MM.1S (cell line): ENCODE results near the gene ZNRF3.

Experiments
- DNase-seq: peaks from one replicate; pipeline ENCODE4 v3.0.0-alpha.2; 2015
- H2AFZ ChIP-seq: fragments of 300-600 bp; sonication (generic); 2 replicates; pipeline ENCODE4 v1.6.0; 2016; ENCODE audit warnings: antibody characterized with exemption, low read length
- H3F3A ChIP-seq: fragments of 300-600 bp; sonication (generic); 2 replicates; pipeline ENCODE4 v1.6.1; 2016; ENCODE audit warnings: mild to moderate bottlenecking, antibody characterized with exemption, low read length, moderate library complexity, mixed read lengths; ENCODE audit not compliant: insufficient read depth
- H3K27ac ChIP-seq: fragments of 300-600 bp; sonication (generic); 2 replicates; pipeline ENCODE4 v1.5.1; 2016; ENCODE audit warnings: mild to moderate bottlenecking, low read length
- H3K27me3 ChIP-seq: fragments of 300-600 bp; sonication (generic); replicated peaks from 2 replicates; pipeline ENCODE4 v1.6.0; 2016; ENCODE audit warnings: low read length; ENCODE audit not compliant: insufficient read depth
- H3K36me3 ChIP-seq: fragments of 300-600 bp; sonication (generic); replicated peaks from 2 replicates; pipeline ENCODE4 v1.6.1; 2016; ENCODE audit warnings: mild to moderate bottlenecking, low read length, mixed read lengths; ENCODE audit not compliant: insufficient read depth
- H3K4me1 ChIP-seq: fragments of 300-600 bp; sonication (generic); 2 replicates; pipeline ENCODE4 v1.6.1; 2016; ENCODE audit warnings: low read length, mixed read lengths
- H3K4me2 ChIP-seq: fragments of 300-600 bp; sonication (generic); 2 replicates; pipeline ENCODE4 v1.6.0; 2016; ENCODE audit warnings: low read depth, low read length
- H3K4me3 ChIP-seq: fragments of 300-600 bp; sonication (generic); 2 replicates; pipeline ENCODE4 v1.5.1; 2016; ENCODE audit warnings: low read length, mixed read lengths
- H3K79me2 ChIP-seq: fragments of 300-600 bp; sonication (generic); 2 replicates; pipeline ENCODE4 v1.6.1; 2016; ENCODE audit warnings: mixed run types, low read length, mixed read lengths
- H3K9ac ChIP-seq: fragments of 300-600 bp; sonication (generic); 2 replicates; pipeline ENCODE4 v1.6.1; 2016; ENCODE audit warnings: low read length, mixed read lengths
- H3K9me2 ChIP-seq: fragments of 300-600 bp; sonication (generic); replicated peaks from 2 replicates; pipeline ENCODE4 v1.6.1; 2016; ENCODE audit warnings: mild to moderate bottlenecking, low read length, mixed read lengths; ENCODE audit not compliant: insufficient read depth
- H3K9me3 ChIP-seq: fragments of 300-600 bp; sonication (generic); replicated peaks from 2 replicates; pipeline ENCODE4 v1.6.1; 2016; ENCODE audit warnings: mild to moderate bottlenecking, low read length, mixed read lengths; ENCODE audit not compliant: insufficient read depth
- H4K20me1 ChIP-seq: fragments of 300-600 bp; sonication (generic); 2 replicates; pipeline ENCODE4 v1.6.1; 2016; ENCODE audit warnings: mild to moderate bottlenecking, low read length, moderate library complexity, mixed read lengths; ENCODE audit not compliant: insufficient read depth
- EZH2 ChIP-seq: fragments of 300-600 bp; sonication (generic); optimal IDR thresholded peaks from 2 replicates; pipeline ENCODE3; 2017; ENCODE audit warnings: low read depth, mild to moderate bottlenecking, antibody characterized with exemption, low read length, mixed read lengths
- EZH2phosphoT487 ChIP-seq: fragments of 300-600 bp; sonication (generic); IDR thresholded peaks from 2 replicates; pipeline ENCODE4 v1.6.1; 2018; ENCODE audit warnings: antibody characterized with exemption, low read length
- TF ChIP-seq, protein P1 (sequence below): fragments of 300-600 bp; sonication (generic); IDR thresholded peaks from 2 replicates; pipeline ENCODE4 v1.5.1; 2016; ENCODE audit warnings: antibody characterized with exemption, low read length, mixed read lengths

Gene ZNRF3

DNA sequence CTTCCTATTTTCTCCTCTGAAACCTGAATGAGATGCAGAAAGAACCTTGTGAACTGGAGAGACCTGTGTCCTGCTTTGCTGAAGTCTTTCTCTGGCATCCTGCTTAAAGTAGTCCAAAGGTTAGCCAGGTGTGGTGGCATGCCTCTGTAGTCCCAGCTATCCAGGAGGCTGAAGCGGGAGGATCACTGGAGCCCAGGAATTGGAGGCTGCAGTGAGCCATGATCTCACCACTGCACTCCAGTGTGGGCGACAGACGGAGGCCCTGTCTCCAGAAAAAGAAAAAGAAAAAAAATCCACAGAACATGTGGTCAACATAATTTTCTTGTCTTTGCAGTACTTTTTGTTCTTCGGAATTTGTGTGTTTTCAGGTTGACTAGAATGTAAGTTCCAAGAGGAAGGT lies 187.1 kb downstream of the ZNRF3 start:
- no peaks in the 10 kb centered on the region for H3K79me2 ChIP-seq
- DNase-seq: no peak
- no peaks in the 10 kb centered on the region for H4K20me1 ChIP-seq
- H3K36me3 ChIP-seq: no peaks in the 10 kb centered on the region
- no peaks in the 10 kb centered on the region for H3K9me2 ChIP-seq
- TF ChIP-seq, protein P1, sequence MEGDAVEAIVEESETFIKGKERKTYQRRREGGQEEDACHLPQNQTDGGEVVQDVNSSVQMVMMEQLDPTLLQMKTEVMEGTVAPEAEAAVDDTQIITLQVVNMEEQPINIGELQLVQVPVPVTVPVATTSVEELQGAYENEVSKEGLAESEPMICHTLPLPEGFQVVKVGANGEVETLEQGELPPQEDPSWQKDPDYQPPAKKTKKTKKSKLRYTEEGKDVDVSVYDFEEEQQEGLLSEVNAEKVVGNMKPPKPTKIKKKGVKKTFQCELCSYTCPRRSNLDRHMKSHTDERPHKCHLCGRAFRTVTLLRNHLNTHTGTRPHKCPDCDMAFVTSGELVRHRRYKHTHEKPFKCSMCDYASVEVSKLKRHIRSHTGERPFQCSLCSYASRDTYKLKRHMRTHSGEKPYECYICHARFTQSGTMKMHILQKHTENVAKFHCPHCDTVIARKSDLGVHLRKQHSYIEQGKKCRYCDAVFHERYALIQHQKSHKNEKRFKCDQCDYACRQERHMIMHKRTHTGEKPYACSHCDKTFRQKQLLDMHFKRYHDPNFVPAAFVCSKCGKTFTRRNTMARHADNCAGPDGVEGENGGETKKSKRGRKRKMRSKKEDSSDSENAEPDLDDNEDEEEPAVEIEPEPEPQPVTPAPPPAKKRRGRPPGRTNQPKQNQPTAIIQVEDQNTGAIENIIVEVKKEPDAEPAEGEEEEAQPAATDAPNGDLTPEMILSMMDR: no peak
- no peak for TF ChIP-seq EZH2
- TF ChIP-seq EZH2phosphoT487: no peak
- no peak overlapping the region for H3K4me2 ChIP-seq
- no peak overlapping the region for H3K4me3 ChIP-seq
- H2AFZ ChIP-seq: no peak overlapping the region
- no peak overlapping the region for H3K27ac ChIP-seq
- no peaks in the 10 kb centered on the region for H3K9me3 ChIP-seq
- peaks cover 9% of the 10 kb centered on the region for H3F3A ChIP-seq
- peaks cover 8% of the 10 kb centered on the region for H3K4me1 ChIP-seq
- no peak overlapping the region for H3K9ac ChIP-seq
- H3K27me3 ChIP-seq: no peaks in the 10 kb centered on the region

DNA sequence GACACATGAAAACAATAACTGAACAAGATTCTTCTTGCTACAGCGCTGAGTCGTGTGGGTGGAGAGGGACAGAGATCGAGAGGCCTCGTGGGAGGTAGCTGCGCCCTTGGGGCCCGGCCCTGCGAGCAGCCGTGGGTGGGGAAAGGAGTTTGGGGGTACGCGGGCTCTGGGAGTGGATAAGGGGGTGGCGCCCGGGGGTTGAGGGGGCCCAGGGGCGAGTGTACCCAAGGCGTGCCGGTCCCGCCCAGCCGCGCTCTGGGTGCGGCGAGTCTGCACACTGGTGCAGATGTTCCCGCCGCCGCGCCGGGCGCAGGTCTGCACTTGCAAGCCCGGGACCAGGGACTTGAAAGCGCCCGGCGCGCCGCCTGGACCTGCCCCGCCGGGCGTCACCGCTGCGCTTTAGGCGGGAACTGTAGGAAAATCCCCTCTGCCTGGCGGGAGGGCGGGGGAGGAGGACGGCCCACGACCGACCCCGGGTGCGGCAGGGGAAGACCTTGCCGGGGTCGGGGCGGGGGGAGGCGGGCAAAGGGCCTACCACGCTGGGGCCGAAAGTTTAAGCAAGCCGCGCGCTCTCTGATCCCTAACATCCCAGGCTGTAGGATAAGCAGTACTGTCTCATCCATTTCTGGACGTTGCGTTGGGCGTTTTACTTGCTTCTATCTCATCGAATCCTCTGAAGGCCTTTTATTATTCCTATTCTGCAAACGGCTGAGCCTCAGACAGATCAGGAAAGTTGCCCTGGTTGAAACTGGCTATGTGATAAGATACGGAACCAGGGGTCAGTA lies 188.1 kb downstream of the ZNRF3 start:
- Histone ChIP-seq H3K79me2 (no peaks in the 10 kb centered on the region), H3K9ac (peak overlapping the region; percentile 60; the same call in 1 of the 2 replicates), H3K4me1 (peaks cover 8% of the 10 kb centered on the region), H3K9me3 (no peaks in the 10 kb centered on the region), H3F3A (peaks cover 9% of the 10 kb centered on the region), H4K20me1 (no peaks in the 10 kb centered on the region), H3K27me3 (no peaks in the 10 kb centered on the region), H2AFZ (peak overlapping the region; percentile 71), H3K36me3 (no peaks in the 10 kb centered on the region), H3K27ac (peak overlapping the region; percentile 12; the same call in 1 of the 2 replicates), H3K4me3 (peak overlapping the region; percentile 60), H3K4me2 (peak overlapping the region; percentile 83), H3K9me2 (no peaks in the 10 kb centered on the region)
- peak; percentile 79 for DNase-seq
- TF ChIP-seq EZH2phosphoT487 (no peak), EZH2 (no peak)
- TF ChIP-seq, protein P1: no peak

DNA sequence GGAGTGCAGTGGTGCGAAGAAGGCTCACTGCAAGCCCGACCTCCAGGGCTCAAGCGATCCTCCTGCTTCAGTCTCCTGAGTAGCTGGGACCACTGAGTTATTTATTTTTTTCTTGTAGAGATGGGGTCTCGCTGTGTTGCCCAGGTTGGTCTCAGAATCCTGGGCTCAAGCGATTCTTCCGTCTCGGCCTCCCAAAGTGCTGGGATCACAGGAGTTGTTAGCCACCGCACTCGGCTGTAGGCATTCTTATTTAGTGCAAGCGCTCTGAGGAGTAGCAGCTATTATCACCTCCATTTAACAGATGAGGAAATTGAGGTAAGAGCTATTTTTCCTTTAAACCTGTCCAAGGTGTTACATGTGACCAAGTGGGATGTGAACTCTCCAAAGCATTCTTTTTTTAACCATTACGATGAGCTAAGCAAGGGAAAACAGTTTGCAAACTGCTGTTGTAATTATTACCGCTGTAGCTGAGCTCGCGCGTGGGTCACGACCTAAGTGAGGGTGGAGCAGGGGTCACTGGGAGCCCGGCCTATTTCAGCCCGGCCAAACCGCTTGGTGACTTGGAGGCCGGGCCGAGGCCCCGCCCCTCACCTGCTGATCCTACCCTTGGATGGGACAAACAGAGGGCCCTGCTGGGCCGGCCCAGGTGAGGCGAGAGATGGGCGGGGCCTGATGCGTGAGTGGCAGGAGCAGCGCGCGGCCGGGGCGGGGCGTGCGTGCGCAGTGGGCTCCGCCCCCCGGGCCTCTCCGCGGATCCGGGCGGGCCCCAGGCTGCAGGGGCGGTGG lies 189.0 kb downstream of the ZNRF3 start:
- H3K4me1 ChIP-seq: peaks cover 8% of the 10 kb centered on the region
- H3K79me2 ChIP-seq: no peaks in the 10 kb centered on the region

More for the DNA sequence above, 189.0 kb downstream of the ZNRF3 start:
- peaks cover 9% of the 10 kb centered on the region for H3F3A ChIP-seq
- H3K9me2 ChIP-seq: no peaks in the 10 kb centered on the region
- H3K27me3 ChIP-seq: no peaks in the 10 kb centered on the region
- DNase-seq: peak; percentile 96
- H4K20me1 ChIP-seq: no peaks in the 10 kb centered on the region
- no peaks in the 10 kb centered on the region for H3K9me3 ChIP-seq
- peak overlapping the region; percentile 83 for H3K4me2 ChIP-seq
- H2AFZ ChIP-seq: peak overlapping the region; percentile 71
- TF ChIP-seq, protein P1: no peak
- TF ChIP-seq EZH2phosphoT487: no peak
- TF ChIP-seq EZH2: no peak
- H3K27ac ChIP-seq: no peak overlapping the region
- no peak overlapping the region; the same call in 1 of the 2 replicates for H3K9ac ChIP-seq
- no peaks in the 10 kb centered on the region for H3K36me3 ChIP-seq
- H3K4me3 ChIP-seq: peak overlapping the region; percentile 60
